H1 (cell line): ENCODE results near the gene FOXP2. TPM values are rescaled to one million over a fixed set of nuclear protein-coding genes. Genes with fewer than 3 reads are reported as not detected.

Source experiments
- CHD7 ChIP-seq: fragments of 300-600 bp; sonication (generic); IDR thresholded peaks from 2 replicates; pipeline ENCODE4 v1.7.1; 2012; ENCODE audit warnings: low read length, moderate library complexity, mild to moderate bottlenecking, inconsistent platforms; ENCODE audit not compliant: insufficient replicate concordance
- KDM5A ChIP-seq: fragments of 200-600 bp; IDR thresholded peaks from 2 replicates; pipeline ENCODE4 v1.7.1; 2012; ENCODE audit warnings: mild to moderate bottlenecking, low read length, inconsistent platforms, mixed read lengths
- PHF8 ChIP-seq: fragments of 200-600 bp; sonication (generic); conservative IDR thresholded peaks from 2 replicates; pipeline ENCODE4 v1.7.1; 2012; ENCODE audit warnings: low read depth, mild to moderate bottlenecking, inconsistent platforms, low read length, moderate library complexity
- SP1 ChIP-seq: IDR thresholded peaks from 2 replicates; pipeline ENCODE4 v1.6.1; 2011; ENCODE audit warnings: low read depth, low read length
- USF2 ChIP-seq: IDR thresholded peaks from 2 replicates; pipeline ENCODE4 v1.6.1; 2011; ENCODE audit warnings: low read length, improper control_type of control experiment
- polyA plus RNA-seq, 7 experiments: library from polyadenylated mRNA; depleted of rRNA in 3 of 7; stranded (reverse) in 5 of 7; unstranded in 2 of 7; fragments of >200 nt in 5 of 7; fragments of 200-250 nt in 2 of 7; gene quantifications; 1 replicate in 5 of 7; 2 replicates in 1 of 7; 4 replicates in 1 of 7; pipeline versions ENCODE4 v1.2.1 to v1.2.3, GENCODE V29; 2011 to 2013; ENCODE audit warnings: missing spikeins in 2 of 7, mixed read lengths in 2 of 7
- total RNA-seq: library from RNA; stranded (reverse); fragmentation: NEBNext Ultra II Directional; extraction: Animal tissue kit (Norgen Biotek cat#: 25700); gene quantifications from 2 replicates; pipeline ENCODE4 v1.2.1, GENCODE V29; 2021

The FOXP2 gene
- total and polyA plus RNA-seq, 2 of the 8 experiments (the other 6 are each of a cell fraction or from before 2014, with no cell fraction given): 0.09 to 0.43 TPM

GRCh38 chr7:114670676-114671075, 256.1 kb downstream of the FOXP2 start (continued):
- TF ChIP-seq CHD7 (no peak), KDM5A (no peak), SP1 (no peak), PHF8 (no peak), USF2 (no peak)
